ENCODE measurements around the gene CAMSAP1.

Gene CAMSAP1

DNA sequence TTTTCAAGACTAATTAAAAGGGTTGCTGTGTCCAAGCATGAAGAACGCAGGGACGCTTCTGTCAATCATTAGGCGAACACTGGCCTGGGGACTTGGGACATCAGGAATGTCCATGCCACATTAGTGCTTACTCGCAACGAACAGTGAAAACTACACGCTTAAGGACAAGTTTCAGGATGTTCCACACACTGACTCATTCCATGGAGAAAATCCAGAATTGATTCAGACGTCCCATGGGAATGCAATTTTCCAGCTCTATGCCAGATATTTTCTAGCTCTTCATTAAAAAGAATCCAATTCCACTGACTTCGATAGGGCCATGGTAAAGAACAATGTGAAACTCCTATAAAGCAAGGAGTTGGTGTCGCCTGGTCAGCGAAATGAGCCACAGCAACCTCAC is 98.2 kb downstream of the CAMSAP1 start:
- DNase-seq, result no peak

DNA sequence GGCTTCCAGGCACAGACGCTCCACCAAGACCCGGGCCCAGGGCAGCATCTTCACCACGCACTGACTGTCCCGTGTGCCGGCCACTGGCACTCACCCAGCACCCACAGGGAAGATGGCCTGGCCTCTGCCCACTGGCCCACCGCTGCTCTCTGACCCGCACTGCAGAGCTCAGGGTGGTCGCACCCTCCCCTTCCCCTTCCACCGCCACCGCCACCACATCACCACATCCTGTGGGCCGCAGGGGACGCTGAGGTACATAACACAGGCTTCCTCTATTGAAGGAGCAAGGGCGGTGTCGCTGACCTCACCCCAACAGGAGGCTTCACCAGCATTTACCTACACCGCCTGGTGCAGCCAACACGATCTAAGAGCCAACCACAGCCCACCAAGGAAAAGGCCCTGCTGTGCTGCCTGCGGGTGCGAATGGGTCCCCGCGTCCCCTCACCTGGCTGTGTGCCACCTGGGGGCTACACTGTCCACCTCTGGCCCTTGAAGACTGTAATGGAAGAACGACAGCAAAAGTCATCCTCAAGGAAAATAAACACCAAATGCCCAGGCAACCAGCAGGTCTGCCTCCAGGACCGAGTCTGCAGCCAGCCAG is 101.8 kb downstream of the CAMSAP1 start:
- DNase-seq, result no peak

DNA sequence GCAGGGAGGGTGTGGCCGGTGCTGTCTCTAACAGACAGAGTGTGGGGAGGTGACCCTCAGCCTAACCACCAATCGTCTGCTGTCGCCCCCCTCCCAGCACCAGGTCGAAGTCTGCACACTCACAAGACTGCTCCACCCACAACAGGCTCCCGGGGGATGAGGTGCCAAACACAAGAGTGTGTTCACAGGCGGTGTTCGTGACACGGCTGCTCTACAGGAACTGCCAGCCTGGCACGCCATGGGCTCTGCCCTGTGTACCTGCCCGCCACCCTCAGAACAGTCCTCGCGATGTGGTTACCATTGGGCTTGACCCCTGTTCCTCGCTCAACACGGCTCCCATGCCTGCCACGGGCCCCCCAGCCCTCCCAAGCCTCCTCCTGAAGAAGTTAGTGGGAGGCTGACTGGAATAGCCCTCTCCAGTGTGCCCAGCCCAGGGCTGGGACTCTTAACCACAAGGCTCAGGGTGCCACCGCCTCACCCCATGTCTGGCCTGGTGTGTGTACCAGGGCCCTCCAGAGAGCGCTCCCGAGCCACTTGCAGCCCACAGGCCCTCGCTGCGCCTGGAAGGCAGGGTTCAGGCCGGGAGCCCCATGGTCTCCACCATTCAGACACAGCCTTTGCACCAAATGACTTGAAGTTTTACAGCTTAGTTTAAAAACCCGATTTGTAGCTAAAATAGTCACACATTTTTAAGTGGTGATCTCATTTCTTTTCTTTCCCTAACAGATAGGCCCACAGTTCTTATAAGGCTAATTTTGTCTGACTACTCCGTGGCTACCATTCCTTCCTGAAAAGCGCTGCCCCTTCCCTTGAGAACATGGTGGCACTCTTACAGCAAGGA is 102.5 kb downstream of the CAMSAP1 start:
- no peak for DNase-seq

- DNase-seq, result no peak
These were observed 103.9 kb downstream of the CAMSAP1 start for GRCh38 chr9:135803441-135803840.

GRCh38 chr9:135802876-135803419 is 104.4 kb downstream of the CAMSAP1 start:
- DNase-seq, result no peak

GRCh38 chr9:135801070-135801469 is 106.3 kb downstream of the CAMSAP1 start:
- DNase-seq, result no peak

DNA sequence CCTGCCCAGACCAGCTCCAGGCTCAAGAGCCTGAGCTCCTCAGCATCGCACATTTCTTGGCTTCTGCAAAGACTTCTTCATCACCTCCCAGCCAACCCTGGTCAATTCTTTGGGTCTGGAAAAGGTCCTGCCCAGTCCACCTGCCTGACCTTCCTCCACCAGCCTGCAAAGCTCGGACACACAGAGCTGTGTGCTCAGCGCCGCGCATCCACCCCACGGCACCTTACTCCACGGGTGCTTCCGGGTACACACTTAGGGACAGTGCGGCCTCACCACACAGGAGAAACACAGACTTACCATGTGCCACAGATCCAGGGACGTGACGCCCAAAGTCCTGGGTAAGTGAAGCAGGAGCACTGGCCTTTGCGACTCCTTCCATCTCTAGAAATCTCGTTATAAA is 108.1 kb downstream of the CAMSAP1 start:
- DNase-seq, result no peak

GRCh38 chr9:135798263-135798585 is 109.1 kb downstream of the CAMSAP1 start:
- no peak for DNase-seq

DNA sequence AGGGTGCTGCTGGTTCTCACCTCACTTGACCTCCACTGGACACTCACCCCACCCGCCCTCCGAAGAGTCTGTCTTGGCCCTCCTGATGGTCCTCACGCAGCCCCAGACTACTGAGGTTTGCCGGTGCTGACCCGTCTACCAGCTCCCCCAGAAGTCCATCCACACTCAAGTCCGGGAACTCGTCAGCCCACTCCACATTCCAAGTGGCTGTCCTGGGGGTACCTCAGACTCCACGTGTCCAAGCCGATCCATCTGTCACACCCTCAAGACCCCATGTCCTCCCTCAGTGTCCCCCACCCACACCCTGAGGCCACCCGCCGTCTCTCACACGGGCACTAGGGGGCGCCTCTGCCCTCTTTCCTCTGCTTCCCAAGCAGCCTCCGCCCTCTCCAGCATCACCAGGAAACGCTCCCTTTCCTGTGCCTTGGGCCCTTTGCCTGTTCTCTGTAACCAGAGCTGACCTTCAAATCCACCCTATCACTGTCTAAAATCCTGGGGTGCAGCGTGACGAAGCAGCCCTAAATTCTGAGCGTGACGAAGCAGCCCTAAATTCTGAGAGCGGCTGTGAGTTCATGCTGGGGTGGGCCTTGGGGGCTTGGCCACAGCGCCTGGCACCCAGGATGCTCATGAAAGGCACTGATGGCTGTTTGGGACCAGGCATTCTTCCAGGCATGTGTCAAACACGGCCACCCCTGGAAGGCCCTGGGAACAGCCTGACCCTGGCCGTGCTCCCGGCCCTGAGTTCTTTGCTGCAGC is 109.7 kb downstream of the CAMSAP1 start:
- DNase-seq, result no peak

DNA sequence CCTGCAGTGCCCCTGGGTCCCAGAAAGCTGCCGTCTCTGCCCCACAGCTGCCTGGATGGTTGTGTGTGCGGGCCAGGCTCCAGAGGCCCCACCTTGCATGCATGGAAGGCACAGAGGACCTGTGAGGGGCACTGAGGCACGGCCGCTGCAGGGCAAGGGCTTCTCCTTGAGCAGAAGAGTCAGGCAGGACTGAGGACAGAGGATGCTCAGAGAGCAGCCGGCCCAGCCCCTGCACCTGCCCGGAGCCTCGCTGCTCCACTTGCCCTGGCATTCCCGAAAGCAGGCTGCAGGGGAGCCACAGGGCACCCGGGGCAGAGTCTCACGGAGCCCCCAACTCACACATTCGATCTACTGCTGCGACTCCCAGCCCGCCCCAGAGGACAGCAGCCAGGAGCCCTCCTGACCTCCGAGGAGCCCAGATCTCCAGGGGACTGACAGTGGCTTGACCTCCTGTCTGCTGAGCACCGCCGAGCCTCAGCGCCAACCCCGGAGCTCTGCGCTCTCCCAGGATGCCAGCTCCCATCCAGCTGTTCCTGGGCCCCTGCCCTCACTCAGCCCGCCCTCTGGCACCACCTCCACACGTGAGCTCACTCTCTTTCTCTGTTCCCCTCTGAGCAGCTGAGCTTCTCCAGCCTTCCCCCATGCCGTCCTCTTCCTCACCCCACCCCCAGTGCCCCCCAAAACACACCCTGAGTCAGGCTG is 110.4 kb downstream of the CAMSAP1 start:
- no peak for DNase-seq

GRCh38 chr9:135795391-135795790 is 112.0 kb downstream of the CAMSAP1 start:
- DNase-seq, result no peak

DNA sequence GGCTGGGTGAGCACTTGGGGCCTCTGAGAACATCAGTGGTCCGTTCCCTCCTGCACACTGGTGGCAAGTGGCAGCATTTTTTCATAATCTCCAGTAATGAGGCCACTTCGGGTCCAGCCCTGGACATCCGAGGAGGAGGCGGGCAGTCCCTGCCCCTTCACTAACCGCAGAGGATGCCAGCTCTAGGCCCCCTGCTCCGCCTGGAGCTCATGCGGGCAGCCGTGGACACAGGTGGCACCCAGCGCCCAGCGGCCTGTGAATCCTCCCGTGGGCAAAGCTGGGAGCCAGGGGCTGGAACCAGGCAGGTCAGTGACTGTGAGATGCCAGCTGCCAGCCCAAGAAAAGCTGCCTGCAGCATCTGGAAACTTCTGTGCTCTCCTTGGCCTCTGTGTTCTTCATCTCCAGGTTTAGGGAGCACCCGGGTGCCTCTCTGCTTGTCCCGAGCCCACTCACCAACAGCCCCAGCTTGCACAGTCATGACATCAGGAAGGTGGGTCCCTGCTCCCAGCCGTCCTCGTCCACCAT is 112.9 kb downstream of the CAMSAP1 start:
- DNase-seq, result no peak

DNA sequence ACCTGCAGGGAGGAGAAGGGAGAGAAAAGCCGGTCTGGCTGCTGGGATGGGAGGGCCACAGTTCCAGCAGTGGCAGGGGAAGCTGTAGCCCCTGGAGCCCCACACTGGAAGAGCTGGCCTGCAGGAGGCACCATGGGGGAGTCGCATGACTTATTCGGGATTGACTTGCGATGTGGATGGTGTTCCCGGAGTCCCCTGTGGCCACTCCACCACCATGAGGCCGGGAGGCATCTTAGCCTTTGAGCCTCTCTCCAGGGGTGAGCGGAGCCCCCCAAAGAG is 113.3 kb downstream of the CAMSAP1 start:
- no peak for DNase-seq

DNA sequence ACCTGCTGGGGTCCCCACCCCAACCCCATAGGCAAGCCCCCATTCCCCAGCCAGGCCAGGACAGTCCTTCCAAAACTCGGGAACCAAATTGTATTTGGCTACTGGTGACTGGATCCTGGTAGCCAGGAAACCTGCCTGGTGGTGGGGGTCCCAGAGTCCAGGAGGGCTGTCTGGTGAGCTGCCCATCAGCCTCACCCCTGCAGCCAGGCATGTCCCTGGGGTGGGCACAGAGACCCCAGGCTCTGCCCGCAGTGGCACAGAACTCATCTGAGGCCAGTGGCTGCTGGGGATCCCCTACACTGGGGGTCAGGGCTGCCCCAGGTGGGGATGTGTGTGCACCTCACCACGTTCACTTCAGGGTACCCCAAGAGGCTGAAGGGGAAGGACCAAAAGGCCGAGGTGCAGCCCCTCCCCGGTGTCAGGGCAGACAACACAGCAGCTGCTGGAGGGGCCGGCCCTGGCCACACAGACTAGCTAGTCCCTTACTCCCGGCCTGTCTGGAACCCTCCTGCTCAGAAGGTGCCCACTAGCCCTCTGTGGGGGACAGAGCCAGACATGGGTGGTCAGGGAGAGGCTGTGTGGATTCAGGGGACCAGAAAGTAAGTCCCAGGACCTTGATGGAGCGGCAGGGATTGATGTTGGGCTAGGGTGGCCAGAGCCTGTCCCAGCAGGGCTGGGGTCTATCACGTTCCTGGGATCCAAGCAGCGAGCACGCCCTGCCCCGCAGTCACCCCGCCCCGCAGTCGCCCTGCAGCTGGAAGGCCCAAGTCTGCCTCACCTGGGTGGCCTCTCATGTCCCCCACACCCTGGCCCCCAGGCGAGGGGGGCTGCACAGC is 113.9 kb downstream of the CAMSAP1 start:
- DNase-seq, result no peak

GRCh38 chr9:135792268-135793128 is 114.8 kb downstream of the CAMSAP1 start:
- DNase-seq, result no peak

DNA sequence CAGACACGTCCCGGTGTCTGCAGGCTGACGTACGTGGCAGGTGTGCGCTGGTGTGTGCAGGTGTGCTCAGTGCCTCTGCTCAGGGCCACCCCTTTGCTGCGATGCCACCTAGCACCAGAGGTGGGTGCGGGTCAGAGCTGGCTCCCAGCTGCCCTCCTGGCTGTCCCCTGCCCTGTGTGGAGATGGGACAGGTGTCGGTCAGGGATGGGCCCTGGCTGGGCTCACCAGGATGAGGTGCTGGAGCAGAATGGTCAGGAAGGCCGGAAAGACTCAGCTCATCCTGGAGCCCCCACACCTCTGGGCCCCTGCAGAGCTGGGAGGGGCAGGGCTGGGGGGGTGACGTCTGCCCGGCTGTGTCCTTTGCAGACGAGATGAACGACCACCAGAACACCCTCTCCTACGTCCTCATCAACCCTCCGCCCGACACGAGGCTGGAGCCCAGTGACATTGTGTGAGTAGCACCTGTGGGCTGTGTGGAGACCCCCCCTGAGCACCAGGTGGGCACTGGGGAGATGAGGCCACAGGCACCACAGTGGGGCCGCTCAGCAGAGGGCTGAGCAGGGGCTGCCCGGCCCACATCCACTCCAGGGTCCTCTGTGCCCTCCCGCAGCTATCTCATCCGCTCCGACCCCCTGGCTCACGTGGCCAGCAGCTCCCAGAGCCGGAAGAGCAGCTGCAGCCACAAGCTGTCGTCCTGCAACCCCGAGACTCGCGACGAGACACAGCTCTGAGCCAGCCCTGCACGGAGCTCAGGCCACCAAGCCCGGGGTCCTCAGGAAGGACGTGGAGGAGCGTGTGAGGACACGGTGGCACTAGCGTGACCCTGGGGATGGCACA is 115.7 kb downstream of the CAMSAP1 start:
- DNase-seq, result no peak

GRCh38 chr9:135790850-135791249 is 116.5 kb downstream of the CAMSAP1 start:
- DNase-seq, result no peak

GRCh38 chr9:135790356-135790755 is 117.0 kb downstream of the CAMSAP1 start:
- no peak for DNase-seq

GRCh38 chr9:135789838-135790291 is 117.5 kb downstream of the CAMSAP1 start:
- DNase-seq, result no peak
